HG03469 (cell line): ENCODE measurements around the gene ERC2.
"Not testable (repeated sequence)": the region's sequence is repeated elsewhere in the genome, so short reads cannot be mapped to it uniquely, and the experiment has no call there.

Source experiments
- ATAC-seq: cut with Tn5 transposase; IDR thresholded peaks from one replicate; pipeline ENCODE4 v1.9.1; 2021; ENCODE audit warnings: mild to moderate bottlenecking, moderate library complexity, moderate number of reproducible peaks; ENCODE audit not compliant: unreplicated experiment

The ERC2 gene

DNA sequence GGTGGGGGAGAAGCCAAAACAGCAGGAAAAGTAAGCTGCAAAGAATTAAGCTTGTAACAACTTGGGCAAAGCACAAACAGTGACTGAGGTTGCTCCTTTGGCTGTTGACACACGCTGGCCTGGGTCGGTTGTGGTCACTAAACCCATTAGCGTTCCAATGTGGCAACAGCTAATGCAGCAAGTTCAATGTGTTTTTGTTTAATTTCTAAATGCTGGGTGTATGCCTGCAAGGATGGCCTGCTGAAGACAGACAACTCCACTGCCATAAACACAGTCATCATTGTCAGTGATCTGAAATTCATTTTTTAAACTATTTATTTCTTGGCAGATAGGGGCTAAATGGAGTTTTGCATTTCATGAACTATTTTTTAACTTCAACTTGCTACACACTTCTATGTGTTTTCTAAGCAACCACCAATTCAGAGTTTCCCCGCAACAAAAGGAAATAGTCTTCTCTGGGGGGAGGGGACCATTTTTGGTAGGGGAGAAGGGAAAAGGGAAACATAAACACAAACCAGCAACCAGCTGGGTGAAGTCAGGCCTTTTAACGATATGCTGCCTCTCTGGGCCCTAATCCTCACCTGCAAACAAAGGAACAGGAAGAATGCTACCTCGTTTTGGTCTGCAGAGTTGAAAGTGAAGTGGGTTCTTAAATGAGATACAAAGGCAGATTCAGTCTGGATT lies 946.4 kb downstream of the ERC2 start:
- ATAC-seq = no peak

DNA sequence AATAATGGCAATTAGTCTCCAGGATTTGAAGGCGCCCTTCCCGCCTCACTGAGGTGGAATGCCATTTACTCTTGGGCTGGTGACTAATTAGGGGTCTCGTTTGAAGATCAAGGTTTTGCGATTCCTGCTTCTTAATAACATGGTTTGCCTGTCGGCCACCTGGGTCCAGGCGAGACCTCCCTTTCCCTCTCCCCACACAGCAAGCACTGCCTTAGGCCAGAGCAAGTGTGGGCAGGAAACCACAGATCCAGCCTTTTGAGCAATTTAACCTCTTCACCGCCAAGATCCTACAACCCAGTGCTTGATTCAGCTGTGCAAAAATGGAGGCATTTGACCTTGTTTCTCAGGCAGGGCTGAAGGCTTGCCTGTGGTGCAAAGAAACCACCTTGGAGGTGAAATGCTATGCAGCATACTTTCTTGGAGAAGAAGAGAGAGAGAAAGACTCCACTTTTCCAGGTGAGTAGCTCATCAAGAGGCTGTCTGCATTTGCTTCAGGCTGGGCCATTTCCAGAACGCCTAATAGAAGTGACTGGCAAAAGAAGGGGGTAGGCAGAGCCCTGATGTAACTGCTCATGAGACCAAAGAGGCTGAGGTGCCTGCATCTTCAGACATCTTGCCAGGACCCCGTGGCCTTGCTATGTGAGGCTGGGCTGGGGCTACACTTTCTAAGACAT lies 947.1 kb downstream of the ERC2 start:
- no peak for ATAC-seq

DNA sequence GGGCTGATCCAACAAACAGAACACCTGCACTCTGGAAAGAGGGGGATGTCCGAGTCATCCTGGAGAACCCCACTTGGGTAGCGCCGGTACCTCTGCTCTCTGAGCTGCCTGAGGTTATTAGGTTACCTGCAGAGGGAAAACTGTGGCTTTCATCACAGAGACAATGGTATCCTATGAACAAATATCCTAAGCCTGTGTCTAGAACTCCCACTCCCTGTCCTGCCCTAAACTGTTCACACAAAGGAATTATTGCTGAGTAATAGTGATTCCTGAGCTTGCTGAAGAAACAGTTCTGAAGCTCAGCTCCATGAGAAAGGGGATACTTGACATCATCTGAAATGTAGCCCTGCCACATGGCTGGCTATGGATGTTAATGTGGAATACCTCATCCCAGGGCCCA lies 949.2 kb downstream of the ERC2 start:
- no peak for ATAC-seq

DNA sequence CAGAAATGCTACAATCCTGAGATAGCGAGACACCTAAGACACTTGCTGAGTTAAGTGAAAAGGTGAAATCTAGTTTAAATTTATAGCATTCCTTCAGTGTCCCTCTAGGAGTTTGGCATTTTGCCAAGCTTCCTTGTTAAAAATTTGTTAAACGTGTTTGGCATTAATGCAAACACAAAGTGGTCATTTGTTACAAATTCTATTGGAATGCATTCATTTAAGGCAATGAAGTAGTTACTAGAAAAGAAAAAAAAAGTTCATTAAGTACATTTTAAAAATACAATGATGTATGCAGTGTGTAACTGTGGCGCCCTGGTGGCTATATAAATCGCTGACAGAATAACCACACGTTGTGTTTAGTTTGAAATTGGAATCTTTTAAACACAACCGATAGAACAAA lies 949.8 kb downstream of the ERC2 start:
- no peak for ATAC-seq

DNA sequence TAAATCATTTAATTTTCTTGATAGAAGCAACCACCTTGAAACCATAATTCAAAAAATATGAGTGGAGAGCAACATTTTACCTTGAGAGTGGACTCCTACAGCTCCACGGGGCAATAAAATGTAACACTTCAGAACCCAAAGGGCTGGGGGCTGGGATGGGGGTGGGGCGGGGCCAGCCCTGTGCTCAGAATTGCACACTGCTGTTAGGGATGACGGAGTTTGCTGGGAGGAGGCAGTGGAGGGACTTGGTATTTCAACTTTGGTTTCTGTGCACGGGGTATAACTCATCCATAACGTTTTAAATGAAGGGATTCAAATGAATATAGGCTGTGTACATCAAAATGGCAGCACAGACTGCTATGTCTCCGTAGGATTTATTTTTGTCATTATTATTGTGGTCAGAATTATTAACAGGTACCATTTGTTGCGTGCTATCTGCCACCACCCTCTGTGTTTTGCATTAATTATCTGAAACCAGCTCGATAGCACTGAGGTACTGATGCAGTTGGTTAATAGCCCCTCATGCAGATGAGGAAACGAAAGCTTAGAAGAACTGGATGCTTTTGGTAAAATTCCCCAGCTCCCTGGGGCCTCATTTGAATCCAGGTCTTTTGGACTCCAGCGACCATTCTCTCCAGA lies 951.8 kb downstream of the ERC2 start:
- no peak for ATAC-seq

DNA sequence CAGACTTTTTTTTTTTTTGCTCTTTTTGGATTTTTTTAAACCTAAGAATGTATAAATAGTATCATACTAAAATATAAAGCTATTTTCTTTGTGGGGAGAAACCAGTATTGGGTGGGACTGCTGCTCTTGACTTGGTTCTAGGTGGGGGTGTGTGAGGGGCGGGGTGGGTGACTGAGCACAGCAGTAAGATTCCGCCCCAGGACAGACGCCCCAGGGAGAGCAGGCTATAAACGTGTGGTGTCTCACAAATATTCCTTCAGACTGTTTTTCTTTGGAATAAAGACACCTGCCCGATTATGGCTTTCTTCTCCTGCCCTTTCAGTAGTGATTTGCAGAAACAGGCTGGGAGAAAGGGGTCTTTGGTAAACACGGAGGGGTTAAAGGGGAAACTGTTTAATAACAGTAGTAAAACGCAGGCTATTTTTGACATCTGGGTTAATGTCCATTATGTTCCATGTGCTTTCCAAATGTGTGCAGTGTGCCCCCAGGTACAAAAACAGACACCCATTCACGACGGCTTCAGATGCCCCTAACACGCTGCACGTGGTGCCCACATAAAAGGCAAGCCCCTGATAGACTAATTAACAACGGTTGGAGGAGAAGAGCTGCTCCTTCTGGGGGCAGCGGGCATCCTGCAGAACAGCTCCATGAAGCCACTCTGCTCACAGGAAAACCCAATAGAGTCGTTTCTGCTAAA lies 952.6 kb downstream of the ERC2 start:
- ATAC-seq = no peak

DNA sequence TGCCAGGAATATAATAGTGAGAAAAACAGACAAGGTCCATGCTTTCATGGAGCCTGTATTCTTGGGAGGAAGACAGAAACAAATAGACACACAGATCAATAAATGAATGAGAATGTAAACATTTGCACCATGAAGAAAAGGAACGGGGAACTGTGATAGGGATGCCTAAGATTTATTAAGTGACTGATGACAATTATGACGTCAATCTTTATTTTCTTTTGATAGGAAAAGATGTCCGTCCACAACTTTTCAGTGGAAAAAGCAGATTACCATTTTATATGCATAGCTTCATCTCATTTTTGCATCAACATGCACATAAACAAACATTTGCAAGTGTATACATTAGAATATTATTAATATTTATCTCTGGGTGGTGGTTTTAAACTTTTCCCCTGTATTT lies 953.3 kb downstream of the ERC2 start:
- ATAC-seq = no peak

DNA sequence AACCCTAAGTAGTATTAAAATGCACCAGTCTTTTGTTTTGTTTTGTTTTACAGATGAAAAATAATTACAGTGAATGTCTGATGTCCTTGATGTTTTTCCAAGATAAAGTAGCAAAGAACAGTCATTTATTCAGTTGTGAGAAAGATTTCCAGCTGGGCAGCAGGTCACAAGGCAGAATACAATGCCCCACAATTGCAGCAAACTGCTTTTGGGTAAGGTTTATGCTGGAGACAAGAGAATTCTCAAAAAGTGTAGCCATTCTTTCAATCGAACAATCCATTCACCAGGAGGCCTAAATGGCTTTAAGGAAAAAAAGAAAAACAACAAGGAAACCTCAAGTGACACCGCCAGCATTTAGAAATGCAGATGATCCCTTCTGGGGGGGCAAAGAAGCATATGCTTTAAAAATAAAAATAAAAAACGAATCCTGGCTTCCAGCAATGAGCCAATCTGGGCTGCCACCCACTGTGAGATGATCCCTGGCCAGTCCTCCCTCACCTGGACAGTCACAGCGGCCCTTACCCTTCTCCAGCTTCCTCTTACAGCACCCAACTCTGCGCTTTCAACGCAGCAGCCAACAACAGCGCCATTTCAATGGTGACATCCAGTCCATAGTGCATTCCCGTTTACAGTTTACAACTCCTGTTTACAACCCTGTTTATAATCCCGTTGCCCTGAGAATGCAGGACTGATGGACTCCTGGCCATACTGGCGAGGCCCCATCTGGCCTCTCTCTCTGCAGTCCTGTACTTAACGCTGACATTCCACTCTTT lies 955.5 kb downstream of the ERC2 start:
- no peak for ATAC-seq

DNA sequence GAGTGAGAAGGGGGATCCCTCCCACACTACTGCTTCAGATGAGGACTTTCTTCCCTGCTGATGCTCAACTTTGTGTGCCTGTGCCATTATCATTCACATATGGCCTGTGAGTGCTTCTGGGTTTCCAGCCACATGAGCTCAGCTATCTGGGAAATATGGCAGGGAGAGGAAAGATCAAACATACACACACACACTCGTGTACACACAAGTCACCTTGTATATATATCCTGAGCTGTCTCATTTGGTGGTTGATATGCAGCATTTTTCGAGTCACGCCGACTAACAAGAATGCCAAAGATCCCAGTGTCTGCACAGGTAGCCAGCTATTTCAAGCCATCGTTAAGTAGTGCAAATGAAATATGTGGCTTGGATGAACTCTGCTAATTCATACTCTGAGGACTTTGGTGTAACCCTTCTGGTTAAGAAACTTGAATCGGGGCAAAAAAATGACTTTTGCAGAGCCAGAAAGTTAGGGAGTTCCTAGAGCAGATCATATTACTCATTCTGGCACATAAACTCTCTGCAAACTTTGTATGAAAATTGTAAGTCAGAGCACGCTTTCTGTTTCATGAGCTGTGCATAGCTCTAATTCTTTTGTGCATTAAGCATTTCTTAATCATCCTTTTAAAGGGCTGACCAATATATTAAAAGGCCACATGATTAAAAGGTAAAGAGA lies 956.2 kb downstream of the ERC2 start:
- no peak for ATAC-seq

DNA sequence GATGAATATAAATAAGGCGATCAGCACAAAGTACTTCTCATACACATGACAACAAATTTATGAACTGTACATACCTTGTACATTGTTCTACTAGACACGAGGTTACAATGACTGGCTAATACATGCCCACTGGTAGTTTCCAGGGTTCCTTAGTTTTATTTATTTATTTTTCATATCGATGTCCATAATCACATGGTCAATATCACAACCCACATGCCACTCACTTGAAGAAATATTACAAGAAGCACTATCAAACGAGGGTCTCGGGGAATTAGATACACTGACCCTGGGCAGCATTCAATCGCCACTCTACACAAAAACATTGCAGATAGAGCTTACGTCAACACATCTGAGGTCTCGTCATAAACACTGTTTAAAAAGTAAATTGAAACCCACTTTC lies 959.9 kb downstream of the ERC2 start:
- ATAC-seq = no peak

DNA sequence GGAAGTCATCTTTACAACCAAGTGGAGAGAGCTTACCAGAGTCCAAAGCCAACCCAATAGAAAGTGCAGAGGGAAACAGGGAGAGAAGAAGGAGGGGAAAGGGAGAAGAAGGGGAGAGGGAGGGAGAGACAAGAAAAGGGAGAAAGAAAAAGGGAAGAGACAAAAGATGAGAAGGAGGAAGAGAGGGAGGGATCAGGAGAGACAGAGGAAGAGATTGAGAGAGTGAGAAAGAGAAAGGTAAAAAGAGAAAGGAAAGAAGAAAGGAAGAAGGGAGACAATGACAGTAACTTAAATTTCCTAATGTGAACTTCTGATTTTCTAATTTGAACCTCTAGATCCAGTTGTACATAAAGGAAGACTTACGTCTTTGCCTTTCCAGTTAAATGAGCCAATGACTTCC lies 960.5 kb downstream of the ERC2 start:
- ATAC-seq = no peak

DNA sequence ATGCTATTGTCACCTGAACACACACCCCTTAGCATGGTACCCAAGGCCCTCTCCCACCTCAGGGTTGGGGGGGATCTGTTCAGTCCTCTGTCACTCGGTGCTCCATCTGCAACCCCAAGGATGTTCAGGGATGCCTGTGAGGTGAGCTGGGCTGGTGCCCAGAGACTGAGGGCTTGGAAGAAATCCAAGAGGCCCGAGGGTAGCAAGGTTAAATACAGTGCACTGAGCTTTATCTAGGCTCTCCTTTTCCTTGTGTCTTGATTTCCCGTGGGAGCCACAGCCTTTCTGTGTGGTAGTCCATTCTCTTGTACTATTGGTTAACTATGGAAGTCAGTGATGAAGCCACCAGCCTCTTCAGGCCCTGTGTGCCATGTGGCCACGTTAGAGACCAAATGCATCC lies 962.5 kb downstream of the ERC2 start:
- ATAC-seq = no peak

DNA sequence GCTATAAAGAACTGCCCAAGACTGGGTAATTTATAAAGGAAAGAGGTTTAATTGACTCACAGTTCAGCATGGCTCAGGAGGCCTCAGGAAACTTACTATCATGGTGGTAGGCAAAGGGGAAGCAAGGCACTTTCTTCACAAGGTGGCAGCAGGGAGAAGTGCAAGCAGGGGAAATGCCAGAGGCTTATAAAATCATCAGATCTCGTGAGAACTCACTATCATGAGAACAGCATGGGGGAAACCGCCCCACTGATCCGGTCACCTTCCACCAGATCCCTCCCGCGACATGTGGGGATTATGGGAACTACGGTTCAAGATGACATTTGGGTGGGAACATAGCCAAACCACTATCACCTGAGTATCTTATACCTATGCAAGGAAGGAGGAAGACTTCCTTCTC lies 963.2 kb downstream of the ERC2 start:
- not testable (repeated sequence) for ATAC-seq

DNA sequence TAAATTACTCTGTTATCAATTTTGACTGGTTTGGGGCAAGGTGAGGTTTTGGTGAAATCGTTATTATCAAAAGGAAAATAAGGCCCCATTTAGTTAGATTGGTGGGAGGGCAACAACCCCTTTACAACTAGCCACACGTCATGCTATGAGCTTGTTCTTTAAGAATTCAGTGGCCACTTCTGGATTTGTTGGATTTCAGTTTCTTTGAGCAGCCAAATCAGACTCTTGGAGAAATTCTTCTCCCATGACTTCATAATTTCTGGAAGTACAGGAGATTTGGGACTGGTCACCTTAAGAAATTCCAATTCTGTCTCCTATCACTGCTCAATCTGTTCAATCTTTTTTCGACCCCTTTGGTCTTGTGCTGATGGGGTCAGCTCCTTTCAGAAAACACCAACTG lies 966.4 kb downstream of the ERC2 start:
- no peak for ATAC-seq

DNA sequence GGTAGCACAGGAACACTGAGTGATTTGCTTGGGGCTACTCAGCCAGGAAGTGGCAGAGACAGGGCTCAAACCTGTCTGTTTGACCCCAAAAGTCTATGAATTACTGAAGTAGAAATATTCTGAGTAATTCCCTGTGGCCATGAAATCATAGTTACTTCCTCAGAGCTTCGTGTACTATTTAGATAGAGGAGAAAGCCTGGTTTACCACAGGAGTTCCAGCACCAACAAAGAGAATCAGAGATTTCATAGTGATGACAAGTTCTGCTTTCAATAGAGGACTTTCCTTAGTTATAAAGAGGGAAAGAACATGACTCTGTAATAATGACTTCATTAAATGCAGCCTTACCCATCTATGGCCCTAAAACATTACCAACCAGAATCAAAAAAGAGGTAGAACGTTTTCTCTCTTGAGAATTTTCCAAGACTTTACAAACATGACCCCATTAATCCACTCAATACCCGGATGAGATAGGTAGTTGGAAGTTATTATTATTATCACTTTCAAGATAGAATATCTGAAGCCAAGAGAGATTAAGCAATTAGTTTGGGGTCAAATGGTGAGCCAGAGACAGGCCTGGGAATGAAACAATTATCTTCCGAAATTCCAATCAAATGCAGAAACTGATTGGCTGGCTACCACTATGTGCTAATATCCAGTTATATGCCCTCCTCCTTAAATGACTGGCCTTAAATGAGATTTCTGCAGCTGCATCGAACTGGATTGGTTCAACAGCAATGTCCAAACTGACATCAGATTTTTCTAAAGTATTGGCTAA lies 967.5 kb downstream of the ERC2 start:
- ATAC-seq = no peak

DNA sequence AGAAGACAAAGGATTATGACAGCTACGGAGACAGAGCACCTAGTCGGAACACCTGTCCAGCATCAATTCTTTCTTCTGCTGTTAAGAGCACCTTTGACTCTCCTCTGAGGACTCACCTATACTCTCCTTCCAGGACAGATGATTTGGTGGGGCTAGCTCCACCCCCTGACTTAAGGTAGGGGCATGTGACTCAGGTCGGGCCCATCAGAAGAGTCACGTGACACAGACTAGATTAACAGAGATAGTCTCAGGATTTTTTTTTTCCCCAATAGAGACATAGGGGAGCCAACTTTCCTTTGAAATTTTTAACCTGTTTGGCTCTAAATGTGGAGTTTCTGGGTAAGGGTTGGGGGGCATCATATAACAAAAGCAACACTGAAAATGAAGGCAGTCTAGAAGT lies 969.7 kb downstream of the ERC2 start:
- no peak for ATAC-seq

DNA sequence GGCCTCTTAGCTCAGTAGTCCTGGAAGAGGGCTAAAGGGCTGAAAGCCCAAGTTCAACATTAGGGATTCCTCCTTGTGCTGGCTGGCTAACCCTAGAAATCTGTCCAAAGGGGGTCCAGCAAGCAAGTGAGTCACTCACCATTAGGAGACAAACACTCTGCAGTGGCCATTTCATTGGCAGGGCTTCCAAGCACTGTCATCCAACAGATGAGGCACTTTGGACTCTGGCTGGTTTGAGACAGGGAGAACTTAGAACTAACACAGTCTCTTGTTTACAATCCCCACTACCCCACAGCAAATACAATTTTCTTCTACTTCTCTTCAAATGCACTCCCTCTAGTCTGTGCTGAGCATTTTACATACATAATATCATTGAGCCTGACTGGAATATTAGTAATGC lies 971.0 kb downstream of the ERC2 start:
- no peak for ATAC-seq

DNA sequence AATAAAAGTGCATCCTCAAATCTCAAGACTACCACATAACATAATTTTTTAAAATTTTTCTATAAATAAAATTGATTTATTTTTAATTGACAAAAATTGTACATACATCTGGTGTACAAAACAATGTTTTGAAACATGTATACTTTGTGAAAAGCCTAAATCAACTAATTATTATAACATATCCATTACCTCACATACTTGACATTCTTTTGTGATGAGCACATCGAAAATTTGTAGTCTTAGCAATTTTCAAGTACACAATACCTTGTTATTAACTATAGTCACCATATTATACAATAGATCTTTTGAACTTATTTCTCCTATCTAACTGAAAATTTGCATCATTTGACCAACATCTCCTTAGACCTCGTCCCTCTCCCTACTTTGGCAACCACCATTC lies 973.3 kb downstream of the ERC2 start:
- ATAC-seq = no peak

DNA sequence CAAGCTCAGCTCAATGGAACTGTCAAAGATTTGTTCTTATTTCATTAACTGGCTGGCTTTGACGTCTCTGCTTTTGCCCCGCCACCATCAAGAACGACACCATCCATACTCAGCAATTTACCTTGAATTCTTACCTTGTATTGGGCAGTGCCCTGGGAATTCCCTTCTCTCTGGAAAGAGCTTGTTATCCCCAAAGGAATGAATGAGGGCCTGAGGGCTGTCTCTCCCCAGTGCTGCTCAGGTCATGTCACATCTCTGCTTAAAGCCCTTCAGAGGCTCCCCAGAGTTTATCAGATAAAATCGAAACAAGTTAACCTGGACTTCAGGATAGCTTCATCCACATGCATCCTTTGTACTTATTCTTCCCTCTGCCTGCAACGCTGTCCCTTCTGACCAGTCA lies 975.3 kb downstream of the ERC2 start:
- no peak for ATAC-seq
